ENCODE measurements around the gene SVOPL. TPM values are rescaled to one million over a fixed set of nuclear protein-coding genes. Genes with fewer than 3 reads are reported as not detected.

SVOPL gene
- total RNA-seq, 1 donor from 2014 or later, result not detected

GRCh38 chr7:138555684-138556083 lies 145.5 kb downstream of the SVOPL start:
- no peak for TF ChIP-seq CTCF (conservative IDR thresholded peaks at IDR 0.05; ENCODE audit: low read depth, low read length)
- H3K4me3 ChIP-seq (ENCODE audit: low read depth, low read length), result no peak overlapping the region
- no peak for DNase-seq (ENCODE audit: low read depth)

GRCh38 chr7:138554674-138555073 lies 146.5 kb downstream of the SVOPL start:
- DNase-seq (ENCODE audit: low read depth), result no peak
- H3K4me3 ChIP-seq (ENCODE audit: low read depth, low read length), result no peak overlapping the region
- no peak for TF ChIP-seq CTCF (conservative IDR thresholded peaks at IDR 0.05; ENCODE audit: low read depth, low read length)

GRCh38 chr7:138553805-138554204 lies 147.4 kb downstream of the SVOPL start:
- DNase-seq (ENCODE audit: low read depth), result no peak
- TF ChIP-seq CTCF (conservative IDR thresholded peaks at IDR 0.05; ENCODE audit: low read depth, low read length), result no peak
- no peak overlapping the region for H3K4me3 ChIP-seq (ENCODE audit: low read depth, low read length)

- TF ChIP-seq CTCF (conservative IDR thresholded peaks at IDR 0.05; ENCODE audit: low read depth, low read length), result no peak
- no peak overlapping the region for H3K4me3 ChIP-seq (ENCODE audit: low read depth, low read length)
- no peak for DNase-seq (ENCODE audit: low read depth)
Observed at GRCh38 chr7:138551102-138551501, 150.1 kb downstream of the SVOPL start.

- H3K4me3 ChIP-seq (ENCODE audit: low read depth, low read length), result no peak overlapping the region
- no peak for DNase-seq (ENCODE audit: low read depth)
- TF ChIP-seq CTCF (conservative IDR thresholded peaks at IDR 0.05; ENCODE audit: low read depth, low read length), result no peak
Observed at GRCh38 chr7:138550337-138550736, 150.8 kb downstream of the SVOPL start.

- peak; percentile 33 for DNase-seq (ENCODE audit: low read depth)
- no peak overlapping the region for H3K4me3 ChIP-seq (ENCODE audit: low read depth, low read length)
- no peak for TF ChIP-seq CTCF (conservative IDR thresholded peaks at IDR 0.05; ENCODE audit: low read depth, low read length)
Observed at GRCh38 chr7:138549082-138549481, 152.1 kb downstream of the SVOPL start.

GRCh38 chr7:138546829-138547228 lies 154.3 kb downstream of the SVOPL start:
- H3K4me3 ChIP-seq (ENCODE audit: low read depth, low read length), result no peak overlapping the region
- DNase-seq (ENCODE audit: low read depth), result no peak
- no peak for TF ChIP-seq CTCF (conservative IDR thresholded peaks at IDR 0.05; ENCODE audit: low read depth, low read length)
